HL-60 (cell line): ENCODE results near the gene ANKAR.
"Not testable (repeated sequence)": the region's sequence is repeated elsewhere in the genome, so short reads cannot be mapped to it uniquely, and the experiment has no call there.

Source experiments
- DNase-seq, 2 experiments: peaks; one replicate each; pipeline ENCODE4 v3.0.0-alpha.2; 2010 to 2020; ENCODE audit warnings: low read depth in 1 of 2, low spot score in 1 of 2
- H3K27ac ChIP-seq: fragments of 250-450 bp; sonication (Bioruptor Pico); replicated peaks from 2 replicates; pipeline ENCODE4 v1.5.1; 2020; ENCODE audit warnings: mild to moderate bottlenecking, moderate library complexity
- H3K27me3 ChIP-seq: fragments of 250-450 bp; sonication (Bioruptor Pico); 2 replicates; pipeline ENCODE4 v1.5.1; 2021; ENCODE audit warnings: mild to moderate bottlenecking, moderate library complexity; ENCODE audit not compliant: insufficient read depth, poor library complexity, severe bottlenecking
- H3K4me3 ChIP-seq: replicated peaks from 2 replicates; pipeline ENCODE4 v1.5.1; 2011; ENCODE audit warnings: mild to moderate bottlenecking, control low read depth, low read length; ENCODE audit not compliant: insufficient read depth
- CTCF ChIP-seq: IDR thresholded peaks from one replicate; pipeline ENCODE4 v1.5.1; 2011; ENCODE audit warnings: low read length, control low read depth, inconsistent platforms; ENCODE audit not compliant: insufficient read depth
- GABPA ChIP-seq: IDR thresholded peaks from 2 replicates; pipeline ENCODE4 v1.6.1; 2012; ENCODE audit warnings: low read depth
- POLR2AphosphoS5 ChIP-seq: IDR thresholded peaks from 2 replicates; pipeline ENCODE4 v1.6.1; 2012; ENCODE audit warnings: low read depth
- SPI1 ChIP-seq: IDR thresholded peaks from 2 replicates; pipeline ENCODE4 v1.6.1; 2012; ENCODE audit warnings: low read depth, mild to moderate bottlenecking, borderline replicate concordance
- TF ChIP-seq, protein P1 (sequence below): IDR thresholded peaks from 2 replicates; pipeline ENCODE4 v1.6.1; 2012; ENCODE audit warnings: low read depth; ENCODE audit not compliant: insufficient replicate concordance

The ANKAR gene

DNA sequence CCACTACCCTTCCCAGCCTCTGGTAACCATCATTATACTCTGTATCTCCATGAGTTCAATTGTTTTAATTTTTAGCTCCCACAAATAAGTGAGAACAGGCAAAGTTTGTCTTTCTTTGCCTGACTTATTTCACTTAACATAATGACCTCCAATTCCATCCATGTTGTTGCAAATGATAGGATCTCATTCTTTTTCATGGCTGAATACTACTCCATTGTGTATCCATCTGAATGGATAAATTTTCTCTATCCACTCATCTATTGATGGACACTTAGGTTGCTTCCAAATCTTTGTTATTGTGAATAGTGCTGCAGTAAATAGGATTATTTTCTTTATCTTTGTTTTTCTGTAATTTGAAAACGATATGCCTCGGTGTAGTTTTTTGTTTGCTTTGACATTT lies 26.2 kb downstream of the ANKAR start:
- TF ChIP-seq SPI1 (no peak), CTCF (no peak), GABPA (no peak), POLR2AphosphoS5 (no peak)
- TF ChIP-seq, protein P1, sequence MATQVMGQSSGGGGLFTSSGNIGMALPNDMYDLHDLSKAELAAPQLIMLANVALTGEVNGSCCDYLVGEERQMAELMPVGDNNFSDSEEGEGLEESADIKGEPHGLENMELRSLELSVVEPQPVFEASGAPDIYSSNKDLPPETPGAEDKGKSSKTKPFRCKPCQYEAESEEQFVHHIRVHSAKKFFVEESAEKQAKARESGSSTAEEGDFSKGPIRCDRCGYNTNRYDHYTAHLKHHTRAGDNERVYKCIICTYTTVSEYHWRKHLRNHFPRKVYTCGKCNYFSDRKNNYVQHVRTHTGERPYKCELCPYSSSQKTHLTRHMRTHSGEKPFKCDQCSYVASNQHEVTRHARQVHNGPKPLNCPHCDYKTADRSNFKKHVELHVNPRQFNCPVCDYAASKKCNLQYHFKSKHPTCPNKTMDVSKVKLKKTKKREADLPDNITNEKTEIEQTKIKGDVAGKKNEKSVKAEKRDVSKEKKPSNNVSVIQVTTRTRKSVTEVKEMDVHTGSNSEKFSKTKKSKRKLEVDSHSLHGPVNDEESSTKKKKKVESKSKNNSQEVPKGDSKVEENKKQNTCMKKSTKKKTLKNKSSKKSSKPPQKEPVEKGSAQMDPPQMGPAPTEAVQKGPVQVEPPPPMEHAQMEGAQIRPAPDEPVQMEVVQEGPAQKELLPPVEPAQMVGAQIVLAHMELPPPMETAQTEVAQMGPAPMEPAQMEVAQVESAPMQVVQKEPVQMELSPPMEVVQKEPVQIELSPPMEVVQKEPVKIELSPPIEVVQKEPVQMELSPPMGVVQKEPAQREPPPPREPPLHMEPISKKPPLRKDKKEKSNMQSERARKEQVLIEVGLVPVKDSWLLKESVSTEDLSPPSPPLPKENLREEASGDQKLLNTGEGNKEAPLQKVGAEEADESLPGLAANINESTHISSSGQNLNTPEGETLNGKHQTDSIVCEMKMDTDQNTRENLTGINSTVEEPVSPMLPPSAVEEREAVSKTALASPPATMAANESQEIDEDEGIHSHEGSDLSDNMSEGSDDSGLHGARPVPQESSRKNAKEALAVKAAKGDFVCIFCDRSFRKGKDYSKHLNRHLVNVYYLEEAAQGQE: no peak
- H3K27me3 ChIP-seq: no peaks in the 10 kb centered on the region
- H3K27ac ChIP-seq: no peak overlapping the region
- DNase-seq: no peak
- H3K4me3 ChIP-seq: no peak overlapping the region

- no peak for DNase-seq
- no peaks in the 10 kb centered on the region for H3K27me3 ChIP-seq
- no peak overlapping the region for H3K27ac ChIP-seq
- TF ChIP-seq, protein P1: no peak
- TF ChIP-seq SPI1 (no peak), GABPA (no peak), CTCF (no peak), POLR2AphosphoS5 (no peak)
- no peak overlapping the region for H3K4me3 ChIP-seq
Measured at GRCh38 chr2:189702071-189702470, 27.6 kb downstream of the ANKAR start.

GRCh38 chr2:189709501-189710221 lies 35.2 kb downstream of the ANKAR start:
- H3K27ac ChIP-seq: no peak overlapping the region
- no peak overlapping the region for H3K4me3 ChIP-seq
- TF ChIP-seq, protein P1: no peak
- TF ChIP-seq SPI1 (no peak), POLR2AphosphoS5 (no peak), GABPA (no peak), CTCF (no peak)
- DNase-seq: no peak
- no peaks in the 10 kb centered on the region for H3K27me3 ChIP-seq

GRCh38 chr2:189717593-189717992 lies 43.1 kb downstream of the ANKAR start:
- H3K27me3 ChIP-seq, DNase-seq, H3K27ac ChIP-seq, H3K4me3 ChIP-seq: not testable (repeated sequence)
